DMS153 treated with DMSO at 0.1 percent for 48 hours (cell line): Measurements from ENCODE around the gene SCAMP2.
"Not testable (repeated sequence)": the region's sequence is repeated elsewhere in the genome, so short reads cannot be mapped to it uniquely, and the experiment has no call there.

ENCODE experiments used
- DNase-seq: peaks from one replicate; lab custom pipeline; 2025; ENCODE audit not compliant: unreplicated experiment; lab: John Stamatoyannopoulos, UW

Gene SCAMP2

GRCh38 chr15:74891469-74891868 lies 18.3 kb upstream of the SCAMP2 start:
- DNase-seq = no peak

- no peak for DNase-seq
Measured at GRCh38 chr15:74890665-74890960, 17.4 kb upstream of the SCAMP2 start.

- peak; percentile 38 for DNase-seq
Measured at GRCh38 chr15:74889883-74890664, 16.9 kb upstream of the SCAMP2 start, which contains the start of gene MPI. MPI (plus strand) TSS chr15:74890042; CDS start chr15:74890074, 32 bp downstream.

- no peak for DNase-seq
Measured at GRCh38 chr15:74889390-74889882, 16.3 kb upstream of the SCAMP2 start.

- no peak for DNase-seq
Measured at GRCh38 chr15:74888716-74889115, 15.6 kb upstream of the SCAMP2 start.

- DNase-seq = not testable (repeated sequence)
Measured at GRCh38 chr15:74887537-74888193, 14.5 kb upstream of the SCAMP2 start.

- DNase-seq = no peak
Measured at GRCh38 chr15:74885461-74885860, 12.3 kb upstream of the SCAMP2 start.

- no peak for DNase-seq
Measured at GRCh38 chr15:74884428-74885223, 11.5 kb upstream of the SCAMP2 start.

- DNase-seq = no peak
Measured at GRCh38 chr15:74882528-74882927, 9.4 kb upstream of the SCAMP2 start.

GRCh38 chr15:74878273-74878672 lies 5.1 kb upstream of the SCAMP2 start:
- no peak for DNase-seq

- no peak for DNase-seq
Measured at GRCh38 chr15:74873756-74874424, 725 bp upstream of the SCAMP2 start.

GRCh38 chr15:74872702-74873035 lies 496 bp downstream of the SCAMP2 start:
- no peak for DNase-seq

GRCh38 chr15:74870436-74871215 lies 2.5 kb downstream of the SCAMP2 start:
- no peak for DNase-seq

- no peak for DNase-seq
Measured at GRCh38 chr15:74869726-74870407, 3.3 kb downstream of the SCAMP2 start.

GRCh38 chr15:74869372-74869725 lies 3.8 kb downstream of the SCAMP2 start:
- no peak for DNase-seq

GRCh38 chr15:74868059-74868458 lies 5.1 kb downstream of the SCAMP2 start:
- no peak for DNase-seq

GRCh38 chr15:74867466-74868038 lies 5.6 kb downstream of the SCAMP2 start:
- DNase-seq = no peak

GRCh38 chr15:74866090-74866489 lies 7.1 kb downstream of the SCAMP2 start:
- no peak for DNase-seq

- DNase-seq = no peak
Measured at GRCh38 chr15:74865316-74865715, 7.8 kb downstream of the SCAMP2 start.

GRCh38 chr15:74864296-74864695 lies 8.9 kb downstream of the SCAMP2 start:
- no peak for DNase-seq
